ENCODE results near the gene BTBD7. TPM values are rescaled to one million over a fixed set of nuclear protein-coding genes. Genes with fewer than 3 reads are reported as not detected.

Gene BTBD7
- total and polyA plus RNA-seq, 2 of the 4 experiments (the other 2 are of a cell fraction): 11.9 to 30.5 TPM

- no peak overlapping the region for H3K27ac ChIP-seq (ENCODE audit: insufficient read depth, low read length)
- DNase-seq (no peak), ATAC-seq (ENCODE audit: low read depth) (no peak)
- BruUV-seq (replicated peaks): no TSS peak
- intact Hi-C loops (cut with micrococcal nuclease) (no loop called here), in situ Hi-C loops (cut with MboI; ENCODE audit: low sequenced_read_pairs) (no loop called here), dilution Hi-C loops (cut with HindIII; ENCODE audit: low sequenced_read_pairs, unreplicated experiment) (no loop called here)
- H3K4me3 ChIP-seq (ENCODE audit: insufficient read depth, low read depth, low read length): no peak overlapping the region
- CTCF ChIA-PET: interaction anchor here (0.6 kb wide), 1 partner anchor 1780 kb away, joined by 4 read pairs; no protein-coding TSS in a partner anchor
- H2BK15ac ChIP-seq (ENCODE audit: low read depth, low read length): no peak overlapping the region
- no peak overlapping the region for H3K9ac ChIP-seq (ENCODE audit: low read depth, low read length)
- no peaks in the 10 kb centered on the region for H3K9me3 ChIP-seq (ENCODE audit: control insufficient read depth, insufficient read depth, low read length)
- no peak overlapping the region for H2BK20ac ChIP-seq (ENCODE audit: low read depth, low read length)
- H3K4me2 ChIP-seq (ENCODE audit: low read depth, low read length): no peak overlapping the region
- TF ChIP-seq FOS (IDR thresholded peaks at IDR 0.05; ENCODE audit: low read depth, low read length) (no peak), MAZ (IDR thresholded peaks at IDR 0.05; ENCODE audit: borderline replicate concordance, low read depth, low read length) (no peak), MAFK (IDR thresholded peaks at IDR 0.05; ENCODE audit: low read depth, low read length) (no peak), POLR2A (IDR thresholded peaks at IDR 0.05; ENCODE audit: low read depth, low read length) (no peak), USF2 (IDR thresholded peaks at IDR 0.05; ENCODE audit: low read depth, low read length) (no peak), NFE2L2 (IDR thresholded peaks at IDR 0.05; ENCODE audit: low read depth, low read length) (no peak), RFX5 (IDR thresholded peaks at IDR 0.05; ENCODE audit: low read depth, low read length) (no peak), BHLHE40 (IDR thresholded peaks at IDR 0.05; ENCODE audit: low read depth, low read length) (no peak), MXI1 (IDR thresholded peaks at IDR 0.05; ENCODE audit: borderline replicate concordance, low read depth, low read length) (no peak), RCOR1 (IDR thresholded peaks at IDR 0.05; ENCODE audit: insufficient replicate concordance, low read length) (no peak), CTCF (conservative IDR thresholded peaks at IDR 0.05; ENCODE audit: low read depth, low read length) (no peak), CEBPB (IDR thresholded peaks at IDR 0.05; ENCODE audit: low read depth, low read length) (no peak), SMC3 (IDR thresholded peaks at IDR 0.05; ENCODE audit: low read depth, low read length) (no peak)
- H3K56ac ChIP-seq (ENCODE audit: extremely low read depth, insufficient read depth, low read length): no peak overlapping the region
- no peak overlapping the region for H3K23ac ChIP-seq (ENCODE audit: low read depth, low read length)
- H3K4ac ChIP-seq (ENCODE audit: low read depth, low read length): no peak overlapping the region
- POLR2A ChIA-PET (ENCODE audit: unreplicated experiment): no interaction called here
- H3K79me1 ChIP-seq (ENCODE audit: low read depth in 1 of 2, low read length in 2 of 2): peaks cover 0 to 7% of the 10 kb centered on the region in 2 experiments; a peak in 1 of 4 replicates
- H3K18ac ChIP-seq (ENCODE audit: low read depth, low read length): no peak overlapping the region
- H4K8ac ChIP-seq (ENCODE audit: low read depth in 2 of 2, low read length in 2 of 2): no peak overlapping the region
- H2AK9ac ChIP-seq (replicated peaks; ENCODE audit: low read depth, low read length, poor library complexity): no peak overlapping the region
- no peak overlapping the region for H2BK120ac ChIP-seq (ENCODE audit: low read depth, low read length)
- H4K5ac ChIP-seq (ENCODE audit: low read depth, low read length): no peak overlapping the region
- H3K9me1 ChIP-seq (ENCODE audit: insufficient read depth, low read length): no peaks in the 10 kb centered on the region
- no peak overlapping the region for H4K91ac ChIP-seq (ENCODE audit: insufficient read depth, low read depth, low read length)
- H3K14ac ChIP-seq (replicated peaks; ENCODE audit: low read depth, low read length): no peak overlapping the region
- no CpG with 5 or more reads among the region's 4 CpGs for WGBS, 2 experiments (ENCODE audit: extremely low coverage in 2 of 2, insufficient read length in 1 of 2)
- H4K20me1 ChIP-seq (ENCODE audit: insufficient read depth, low read length): 0 out of 2 replicates have a peak, but pooled peaks cover under 1% of the 10 kb centered on the region
- H3K36me3 ChIP-seq (ENCODE audit: control insufficient read depth, insufficient read depth, low read length): no peaks in the 10 kb centered on the region
- no peak overlapping the region for H2BK5ac ChIP-seq (ENCODE audit: low read depth, low read length, poor library complexity, severe bottlenecking)
- H2AFZ ChIP-seq (replicated peaks; ENCODE audit: low read length, poor library complexity): no peak overlapping the region
- no peaks in the 10 kb centered on the region for H3K27me3 ChIP-seq (ENCODE audit: control insufficient read depth, insufficient read depth, low read length)
- no peak overlapping the region for H2AK5ac ChIP-seq (ENCODE audit: low read depth, low read length)
- no peaks in the 10 kb centered on the region for H3K4me1 ChIP-seq (ENCODE audit: control insufficient read depth, insufficient read depth, low read length)
Observed at GRCh38 chr14:93337143-93337753, 4.4 kb upstream of the BTBD7 start.

Data from IMR-90 (cell line).